HEK293 (cell line): ENCODE measurements around the gene DIABLO.

Source experiments
- CTCF ChIA-PET: fragments of 350-600 bp; formaldehyde crosslinking; extraction: SDS; loops from one replicate; lab custom pipeline; 2021; ENCODE audit warnings: antibody characterized with exemption; lab: Yijun Ruan, JAX
- POLR2A ChIA-PET: fragments of 300-600 bp; formaldehyde crosslinking; extraction: SDS; loops from one replicate; lab custom pipeline; 2020; ENCODE audit warnings: antibody characterized with exemption, inconsistent platforms; lab: Yijun Ruan, JAX
- H3K27ac ChIP-seq: fragments of 200-500 bp; sonication (Bioruptor generic); 2 replicates; pipeline ENCODE4 v1.5.1; 2014; ENCODE audit warnings: low read depth, low read length, control low read depth, inconsistent platforms; ENCODE audit errors: extremely low read depth
- H3K36me3 ChIP-seq, 2 experiments: fragments of 200-500 bp in 1 of 2; sonication (Bioruptor generic) in 1 of 2; 1 replicate in 1 of 2; 2 replicates in 1 of 2; pipeline ENCODE4 v1.5.1; 2014 to 2017; ENCODE audit warnings: inconsistent platforms in 2 of 2, low read length in 2 of 2; ENCODE audit not compliant: control insufficient read depth in 2 of 2, insufficient read depth in 1 of 2
- H3K4me1 ChIP-seq: fragments of 200-500 bp; sonication (Bioruptor generic); 2 replicates; pipeline ENCODE4 v1.5.1; 2014; ENCODE audit warnings: mild to moderate bottlenecking, low read length, inconsistent platforms; ENCODE audit not compliant: control insufficient read depth, insufficient read depth
- H3K4me3 ChIP-seq: 2 replicates; pipeline ENCODE4 v1.5.1; 2011; ENCODE audit warnings: low read depth, mild to moderate bottlenecking, control low read depth, low read length, moderate library complexity
- H3K9me3 ChIP-seq: fragments of 200-500 bp; sonication (Bioruptor generic); 2 replicates; pipeline ENCODE4 v1.5.1; 2014; ENCODE audit warnings: low read depth, low read length, inconsistent platforms; ENCODE audit not compliant: control insufficient read depth, insufficient read depth
- CTCF ChIP-seq: fragments of 450-650 bp; formaldehyde crosslinking; IDR thresholded peaks from 2 replicates; pipeline ENCODE4 v1.5.1; 2016; ENCODE audit warnings: missing biosample characterization, missing genetic modification characterization
- EGR2 ChIP-seq: fragments of 450-650 bp; formaldehyde crosslinking; IDR thresholded peaks from 2 replicates; pipeline ENCODE4 v1.5.1; 2016; ENCODE audit warnings: low read depth, missing biosample characterization, missing genetic modification characterization
- GLI4 ChIP-seq: fragments of 450-650 bp; formaldehyde crosslinking; IDR thresholded peaks from 2 replicates; pipeline ENCODE4 v1.5.1; 2016; ENCODE audit warnings: missing biosample characterization, missing genetic modification characterization
- MZF1 ChIP-seq: fragments of 450-650 bp; formaldehyde crosslinking; IDR thresholded peaks from 2 replicates; pipeline ENCODE4 v1.5.1; 2017; ENCODE audit warnings: missing biosample characterization, missing genetic modification characterization, borderline replicate concordance
- PATZ1 ChIP-seq: fragments of 450-650 bp; formaldehyde crosslinking; IDR thresholded peaks from 2 replicates; pipeline ENCODE4 v1.5.1; 2016; ENCODE audit warnings: missing biosample characterization, missing genetic modification characterization
- SCRT1 ChIP-seq: fragments of 450-650 bp; formaldehyde crosslinking; IDR thresholded peaks from 2 replicates; pipeline ENCODE4 v1.5.1; 2016; ENCODE audit warnings: missing biosample characterization, missing genetic modification characterization, borderline replicate concordance
- SCRT2 ChIP-seq: fragments of 450-650 bp; formaldehyde crosslinking; IDR thresholded peaks from 2 replicates; pipeline ENCODE4 v1.5.1; 2016; ENCODE audit warnings: missing biosample characterization, missing genetic modification characterization
- TCF7L2 ChIP-seq: IDR thresholded peaks from 2 replicates; pipeline ENCODE4 v1.6.1; 2011; ENCODE audit warnings: low read depth, mild to moderate bottlenecking, inconsistent platforms, low read length, moderate library complexity, borderline replicate concordance
- ZBTB7A ChIP-seq: fragments of 450-650 bp; formaldehyde crosslinking; IDR thresholded peaks from 2 replicates; pipeline ENCODE4 v1.5.1; 2016; ENCODE audit warnings: low read depth, missing biosample characterization, missing genetic modification characterization
- ZNF155 ChIP-seq: fragments of 450-650 bp; formaldehyde crosslinking; IDR thresholded peaks from 2 replicates; pipeline ENCODE4 v1.5.1; 2016; ENCODE audit warnings: missing biosample characterization, missing genetic modification characterization
- ZNF174 ChIP-seq: fragments of 450-650 bp; formaldehyde crosslinking; IDR thresholded peaks from 2 replicates; pipeline ENCODE4 v1.5.0; 2017; ENCODE audit warnings: missing biosample characterization, mild to moderate bottlenecking, missing genetic modification characterization
- ZNF2 ChIP-seq: fragments of 450-650 bp; formaldehyde crosslinking; IDR thresholded peaks from 2 replicates; pipeline ENCODE4 v1.5.1; 2016; ENCODE audit warnings: missing biosample characterization, missing genetic modification characterization
- ZNF24 ChIP-seq: fragments of 450-650 bp; formaldehyde crosslinking; IDR thresholded peaks from 2 replicates; pipeline ENCODE4 v1.5.1; 2016; ENCODE audit warnings: missing biosample characterization, missing genetic modification characterization
- ZNF280C ChIP-seq: fragments of 450-650 bp; formaldehyde crosslinking; IDR thresholded peaks from 2 replicates; pipeline ENCODE4 v1.5.1; 2016; ENCODE audit warnings: missing biosample characterization, missing genetic modification characterization
- ZNF335 ChIP-seq: fragments of 450-650 bp; formaldehyde crosslinking; conservative IDR thresholded peaks from 2 replicates; pipeline ENCODE4 v1.5.1; 2016; ENCODE audit warnings: missing biosample characterization, missing genetic modification characterization
- ZNF354C ChIP-seq: fragments of 450-650 bp; formaldehyde crosslinking; IDR thresholded peaks from 2 replicates; pipeline ENCODE4 v1.5.1; 2016; ENCODE audit warnings: missing biosample characterization, missing genetic modification characterization, low read depth, borderline replicate concordance
- ZNF398 ChIP-seq: fragments of 450-650 bp; formaldehyde crosslinking; IDR thresholded peaks from 2 replicates; pipeline ENCODE4 v1.5.1; 2017; ENCODE audit warnings: missing biosample characterization, missing genetic modification characterization
- ZNF510 ChIP-seq: fragments of 450-650 bp; formaldehyde crosslinking; IDR thresholded peaks from 2 replicates; pipeline ENCODE4 v1.5.1; 2018; ENCODE audit warnings: mild to moderate bottlenecking, missing genetic modification characterization, missing biosample characterization; ENCODE audit not compliant: insufficient replicate concordance
- ZNF548 ChIP-seq: fragments of 450-650 bp; formaldehyde crosslinking; IDR thresholded peaks from 2 replicates; pipeline ENCODE4 v1.5.1; 2016; ENCODE audit warnings: missing biosample characterization, missing genetic modification characterization
- ZNF558 ChIP-seq: fragments of 450-650 bp; formaldehyde crosslinking; IDR thresholded peaks from 2 replicates; pipeline ENCODE4 v1.5.1; 2016; ENCODE audit warnings: missing biosample characterization, missing genetic modification characterization
- ZNF585B ChIP-seq: fragments of 450-650 bp; formaldehyde crosslinking; IDR thresholded peaks from 2 replicates; pipeline ENCODE4 v1.5.1; 2016; ENCODE audit warnings: missing biosample characterization, missing genetic modification characterization
- ZNF654 ChIP-seq: fragments of 450-650 bp; formaldehyde crosslinking; IDR thresholded peaks from 2 replicates; pipeline ENCODE4 v1.5.1; 2016; ENCODE audit warnings: low read depth, missing biosample characterization, missing genetic modification characterization

Gene DIABLO

GRCh38 chr12:122192441-122192840 is 33.4 kb downstream of the DIABLO start:
- no peak overlapping the region for H3K27ac ChIP-seq
- CTCF ChIA-PET, result interaction anchor here (0.6 to 3.2 kb wide), 6 partner anchors 18 to 138 kb away, joined by 3 to 10 read pairs (median 4); no protein-coding TSS in a partner anchor
- no peak for TF ChIP-seq ZNF155 (tag by site-specific recombination)
- TF ChIP-seq, all 188 proteins: peak for 0
- Histone ChIP-seq H3K9me3 (no peaks in the 10 kb centered on the region), H3K4me3 (no peak overlapping the region), H3K36me3 (no peaks in the 10 kb centered on the region), H3K4me1 (no peaks in the 10 kb centered on the region)
- POLR2A ChIA-PET, result interaction anchor here (0.7 kb wide), 1 partner anchor 308 kb away, joined by 11 read pairs; no protein-coding TSS in a partner anchor

- Histone ChIP-seq H3K36me3 (no peaks in the 10 kb centered on the region), H3K4me1 (no peaks in the 10 kb centered on the region), H3K4me3 (no peak overlapping the region), H3K27ac (no peak overlapping the region), H3K9me3 (no peaks in the 10 kb centered on the region)
- ChIA-PET CTCF (interaction anchor here (0.6 to 3.2 kb wide), 30 partner anchors 8 to 1590 kb away, joined by 3 to 12 read pairs (median 4); partner anchors contain the start of genes DIABLO and LRRC43), POLR2A (no interaction called here)
- TF ChIP-seq ZNF558 (tag by site-specific recombination), result no peak
- no peak for TF ChIP-seq ZNF280C (tag by site-specific recombination)
- TF ChIP-seq SCRT1, result peak; percentile 67
- TF ChIP-seq CTCF, result peak; percentile 62
- TF ChIP-seq GLI4, result no peak
- no peak for TF ChIP-seq ZNF335 (tag by site-specific recombination)
- no peak for TF ChIP-seq ZNF510 (tag by site-specific recombination)
- no peak for TF ChIP-seq TCF7L2
- no peak for TF ChIP-seq ZNF24 (tag by site-specific recombination)
- no peak for TF ChIP-seq EGR2 (tag by site-specific recombination)
- no peak for TF ChIP-seq PATZ1 (tag by site-specific recombination)
- peak; percentile 78 for TF ChIP-seq ZNF654 (tag by site-specific recombination)
- TF ChIP-seq ZBTB7A, result no peak
- TF ChIP-seq ZNF2, result no peak
- no peak for TF ChIP-seq ZNF354C (tag by site-specific recombination)
- TF ChIP-seq ZNF174, result no peak
- TF ChIP-seq ZNF398 (tag by site-specific recombination), result no peak
- TF ChIP-seq SCRT2 (tag by site-specific recombination), result peak; percentile 73
- TF ChIP-seq ZNF548, result no peak
- TF ChIP-seq MZF1 (tag by site-specific recombination), result no peak
- no peak for TF ChIP-seq ZNF585B (tag by site-specific recombination)
Observed at GRCh38 chr12:122190842-122191668, 34.8 kb downstream of the DIABLO start.
